ENCODE results near the gene HES3.

- no peak for TF ChIP-seq CTCF (conservative IDR thresholded peaks at IDR 0.05; ENCODE audit: low read depth, low read length)
- no peak for TF ChIP-seq EZH2 (IDR thresholded peaks at IDR 0.05; ENCODE audit: borderline replicate concordance, low read depth, low read length, poor library complexity, severe bottlenecking)
These were observed 7.8 kb downstream of the HES3 start for GRCh38 chr1:6251681-6252373.
